ENCODE measurements around the gene DUSP22.

GRCh38 chr6:399785-400534 lies 107.7 kb downstream of the DUSP22 start:
- TF ChIP-seq, protein P1, sequence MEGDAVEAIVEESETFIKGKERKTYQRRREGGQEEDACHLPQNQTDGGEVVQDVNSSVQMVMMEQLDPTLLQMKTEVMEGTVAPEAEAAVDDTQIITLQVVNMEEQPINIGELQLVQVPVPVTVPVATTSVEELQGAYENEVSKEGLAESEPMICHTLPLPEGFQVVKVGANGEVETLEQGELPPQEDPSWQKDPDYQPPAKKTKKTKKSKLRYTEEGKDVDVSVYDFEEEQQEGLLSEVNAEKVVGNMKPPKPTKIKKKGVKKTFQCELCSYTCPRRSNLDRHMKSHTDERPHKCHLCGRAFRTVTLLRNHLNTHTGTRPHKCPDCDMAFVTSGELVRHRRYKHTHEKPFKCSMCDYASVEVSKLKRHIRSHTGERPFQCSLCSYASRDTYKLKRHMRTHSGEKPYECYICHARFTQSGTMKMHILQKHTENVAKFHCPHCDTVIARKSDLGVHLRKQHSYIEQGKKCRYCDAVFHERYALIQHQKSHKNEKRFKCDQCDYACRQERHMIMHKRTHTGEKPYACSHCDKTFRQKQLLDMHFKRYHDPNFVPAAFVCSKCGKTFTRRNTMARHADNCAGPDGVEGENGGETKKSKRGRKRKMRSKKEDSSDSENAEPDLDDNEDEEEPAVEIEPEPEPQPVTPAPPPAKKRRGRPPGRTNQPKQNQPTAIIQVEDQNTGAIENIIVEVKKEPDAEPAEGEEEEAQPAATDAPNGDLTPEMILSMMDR (conservative IDR thresholded peaks at IDR 0.05): no peak
- TF ChIP-seq ZFX (IDR thresholded peaks at IDR 0.05): no peak
